Fibroblast of lung (primary cell): Measurements from ENCODE around the gene SERHL2. TPM values are rescaled to one million over a fixed set of nuclear protein-coding genes. Genes with fewer than 3 reads are reported as not detected.
"Not testable (repeated sequence)": the region's sequence is repeated elsewhere in the genome, so short reads cannot be mapped to it uniquely, and the experiment has no call there.

Source experiments
- DNase-seq, 2 donors: peaks; one replicate each; pipeline versions ENCODE4 v3.0.0 to v3.0.0-alpha.2; 2010; ENCODE audit warnings: low read depth in 2 of 2
- H2AFZ ChIP-seq: 2 replicates; pipeline ENCODE4 v1.5.1; 2012; ENCODE audit warnings: low read length, control low read depth, inconsistent platforms
- H3K27ac ChIP-seq: 2 replicates; pipeline ENCODE4 v1.5.1; 2011; ENCODE audit warnings: low read length, control low read depth; ENCODE audit not compliant: insufficient read depth
- H3K27me3 ChIP-seq: 2 replicates; pipeline ENCODE4 v1.5.1; 2011; ENCODE audit warnings: mild to moderate bottlenecking, low read length; ENCODE audit not compliant: control insufficient read depth, insufficient read depth
- H3K36me3 ChIP-seq: 2 replicates; pipeline ENCODE4 v1.5.1; 2011; ENCODE audit warnings: low read length; ENCODE audit not compliant: control insufficient read depth, insufficient read depth
- H3K4me1 ChIP-seq: 2 replicates; pipeline ENCODE4 v1.5.1; 2011; ENCODE audit warnings: low read length; ENCODE audit not compliant: control insufficient read depth, insufficient read depth; ENCODE audit errors: extremely low read depth
- H3K4me2 ChIP-seq: 2 replicates; pipeline ENCODE4 v1.5.1; 2011; ENCODE audit warnings: low read length, control low read depth; ENCODE audit not compliant: insufficient read depth; ENCODE audit errors: extremely low read depth
- H3K4me3 ChIP-seq, 4 experiments: fragments of 200-600 bp in 1 of 4; sonication (generic) in 1 of 4; replicated peaks in 1 of 4; 2 replicates each; pipeline ENCODE4 v1.5.1; 2011 to 2016; ENCODE audit warnings: low read length in 4 of 4, low read depth in 3 of 4, mild to moderate bottlenecking in 3 of 4, control low read depth in 2 of 4, inconsistent platforms in 1 of 4, mixed read lengths in 1 of 4; ENCODE audit not compliant: insufficient read depth in 1 of 4; ENCODE audit errors: control extremely low read depth in 1 of 4
- H3K79me2 ChIP-seq: 2 replicates; pipeline ENCODE4 v1.5.1; 2012; ENCODE audit warnings: mild to moderate bottlenecking, low read length, inconsistent platforms; ENCODE audit not compliant: control insufficient read depth, insufficient read depth
- H3K9ac ChIP-seq: 2 replicates; pipeline ENCODE4 v1.5.1; 2011; ENCODE audit warnings: mild to moderate bottlenecking, low read length, control low read depth; ENCODE audit not compliant: insufficient read depth
- H3K9me3 ChIP-seq: 2 replicates; pipeline ENCODE4 v1.5.1; 2012; ENCODE audit warnings: low read depth, low read length; ENCODE audit not compliant: control insufficient read depth, insufficient read depth
- H4K20me1 ChIP-seq: 2 replicates; pipeline ENCODE4 v1.5.1; 2011; ENCODE audit warnings: low read length; ENCODE audit not compliant: control insufficient read depth, insufficient read depth; ENCODE audit errors: extremely low read depth
- EZH2 ChIP-seq: IDR thresholded peaks from 2 replicates; pipeline ENCODE4 v1.5.1; 2012; ENCODE audit warnings: low read length, control low read depth, mild to moderate bottlenecking; ENCODE audit errors: missing control alignments
- polyA plus RNA-seq, 2 donors: library from polyadenylated mRNA; depleted of rRNA in 1 of 2; stranded (reverse) in 1 of 2; unstranded in 1 of 2; fragments of >200 nt; gene quantifications; 2 replicates each; pipeline ENCODE4 v1.2.1, GENCODE V29; 2011 to 2012; ENCODE audit warnings: missing spikeins in 1 of 2
- total RNA-seq: library from RNA; depleted of rRNA; stranded (reverse); fragments of >200 nt; gene quantifications from 2 replicates; pipeline ENCODE4 v1.2.1, GENCODE V29; 2014
- TF ChIP-seq, protein P1 (sequence below), 2 donors: IDR thresholded peaks in 1 of 2; conservative IDR thresholded peaks in 1 of 2; 1 replicate in 1 of 2; 2 replicates in 1 of 2; pipeline ENCODE4 v1.5.1; 2011 to 2012; ENCODE audit warnings: low read length in 2 of 2, control low read depth in 1 of 2, inconsistent platforms in 1 of 2, low read depth in 1 of 2, mild to moderate bottlenecking in 1 of 2

Gene SERHL2
- total and polyA plus RNA-seq, 2 donors (not counting 1 experiment from before 2014, with no cell fraction given), result 4.6 to 5.5 TPM

DNA sequence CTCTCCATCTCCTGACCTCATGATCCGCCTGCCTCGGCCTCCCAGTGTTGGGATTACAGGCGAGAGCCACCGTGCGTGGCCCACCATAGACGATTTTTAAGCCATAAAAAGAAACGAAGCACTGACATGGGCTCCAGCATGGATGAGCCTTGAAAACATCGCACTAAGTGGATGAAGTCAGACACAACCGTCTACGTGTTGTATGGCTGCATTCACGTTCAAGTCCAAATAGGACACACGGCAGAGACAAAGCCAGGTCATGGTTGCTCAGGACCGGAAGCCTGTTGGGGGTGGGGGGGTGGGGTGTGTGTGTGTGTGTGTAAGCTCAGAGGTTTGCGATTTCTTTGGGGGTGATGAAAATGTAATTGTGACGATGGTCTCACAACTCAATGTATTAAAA, 44.2 kb upstream of the SERHL2 start:
- TF ChIP-seq, protein P1, sequence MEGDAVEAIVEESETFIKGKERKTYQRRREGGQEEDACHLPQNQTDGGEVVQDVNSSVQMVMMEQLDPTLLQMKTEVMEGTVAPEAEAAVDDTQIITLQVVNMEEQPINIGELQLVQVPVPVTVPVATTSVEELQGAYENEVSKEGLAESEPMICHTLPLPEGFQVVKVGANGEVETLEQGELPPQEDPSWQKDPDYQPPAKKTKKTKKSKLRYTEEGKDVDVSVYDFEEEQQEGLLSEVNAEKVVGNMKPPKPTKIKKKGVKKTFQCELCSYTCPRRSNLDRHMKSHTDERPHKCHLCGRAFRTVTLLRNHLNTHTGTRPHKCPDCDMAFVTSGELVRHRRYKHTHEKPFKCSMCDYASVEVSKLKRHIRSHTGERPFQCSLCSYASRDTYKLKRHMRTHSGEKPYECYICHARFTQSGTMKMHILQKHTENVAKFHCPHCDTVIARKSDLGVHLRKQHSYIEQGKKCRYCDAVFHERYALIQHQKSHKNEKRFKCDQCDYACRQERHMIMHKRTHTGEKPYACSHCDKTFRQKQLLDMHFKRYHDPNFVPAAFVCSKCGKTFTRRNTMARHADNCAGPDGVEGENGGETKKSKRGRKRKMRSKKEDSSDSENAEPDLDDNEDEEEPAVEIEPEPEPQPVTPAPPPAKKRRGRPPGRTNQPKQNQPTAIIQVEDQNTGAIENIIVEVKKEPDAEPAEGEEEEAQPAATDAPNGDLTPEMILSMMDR (conservative IDR thresholded peaks at IDR 0.05 in 1 of 2, IDR thresholded peaks at IDR 0.05 in 1 of 2; ENCODE audit: low read depth in 1 of 2, low read length in 2 of 2), result no peak
- no peak for TF ChIP-seq EZH2
- no peak overlapping the region for H3K9ac ChIP-seq
- no peak for DNase-seq
- H3K27ac ChIP-seq, result no peak overlapping the region
- no peak overlapping the region for H3K4me3 ChIP-seq
- H3K79me2 ChIP-seq, result no peaks in the 10 kb centered on the region
- H3K4me2 ChIP-seq, result no peak overlapping the region
- no peaks in the 10 kb centered on the region for H3K4me1 ChIP-seq
- H3K36me3 ChIP-seq, result peaks cover 9% of the 10 kb centered on the region
- no peaks in the 10 kb centered on the region for H3K27me3 ChIP-seq
- H2AFZ ChIP-seq, result no peak overlapping the region
- H4K20me1 ChIP-seq, result no peaks in the 10 kb centered on the region
- H3K9me3 ChIP-seq, result no peaks in the 10 kb centered on the region

DNA sequence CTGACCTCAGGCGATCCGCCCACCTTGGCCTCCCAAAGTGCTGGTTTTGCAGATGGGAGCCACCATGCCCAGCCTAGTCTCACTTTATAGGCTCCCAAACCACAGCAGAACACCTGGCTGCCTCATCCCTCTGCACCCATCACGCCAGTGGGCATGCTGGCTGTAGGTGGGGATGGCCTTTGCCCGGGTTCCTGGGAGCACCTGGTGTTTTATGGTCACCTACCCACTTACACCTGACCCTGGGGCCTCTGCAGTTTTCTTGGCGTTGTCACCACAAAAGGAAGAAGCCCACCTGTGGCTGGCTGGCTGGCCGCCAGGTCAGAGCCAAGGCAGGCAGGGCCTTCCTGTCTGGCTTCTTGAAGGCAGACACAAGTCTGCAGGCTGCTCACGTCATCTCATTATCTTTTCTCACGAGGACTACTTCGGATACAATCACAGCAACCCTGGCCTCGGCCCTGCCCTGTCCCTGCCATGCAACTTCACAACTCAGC, 42.3 kb upstream of the SERHL2 start:
- TF ChIP-seq, protein P1 (conservative IDR thresholded peaks at IDR 0.05 in 1 of 2, IDR thresholded peaks at IDR 0.05 in 1 of 2; ENCODE audit: low read depth in 1 of 2, low read length in 2 of 2), result no peak
- no peak for TF ChIP-seq EZH2
- Histone ChIP-seq H3K9me3 (no peaks in the 10 kb centered on the region), H2AFZ (no peak overlapping the region), H3K4me2 (no peak overlapping the region), H4K20me1 (no peaks in the 10 kb centered on the region), H3K4me3 (no peak overlapping the region), H3K79me2 (peaks cover 2% of the 10 kb centered on the region), H3K4me1 (no peaks in the 10 kb centered on the region), H3K9ac (no peak overlapping the region), H3K36me3 (peaks cover 11% of the 10 kb centered on the region), H3K27me3 (no peaks in the 10 kb centered on the region), H3K27ac (no peak overlapping the region)
- no peak for DNase-seq

DNA sequence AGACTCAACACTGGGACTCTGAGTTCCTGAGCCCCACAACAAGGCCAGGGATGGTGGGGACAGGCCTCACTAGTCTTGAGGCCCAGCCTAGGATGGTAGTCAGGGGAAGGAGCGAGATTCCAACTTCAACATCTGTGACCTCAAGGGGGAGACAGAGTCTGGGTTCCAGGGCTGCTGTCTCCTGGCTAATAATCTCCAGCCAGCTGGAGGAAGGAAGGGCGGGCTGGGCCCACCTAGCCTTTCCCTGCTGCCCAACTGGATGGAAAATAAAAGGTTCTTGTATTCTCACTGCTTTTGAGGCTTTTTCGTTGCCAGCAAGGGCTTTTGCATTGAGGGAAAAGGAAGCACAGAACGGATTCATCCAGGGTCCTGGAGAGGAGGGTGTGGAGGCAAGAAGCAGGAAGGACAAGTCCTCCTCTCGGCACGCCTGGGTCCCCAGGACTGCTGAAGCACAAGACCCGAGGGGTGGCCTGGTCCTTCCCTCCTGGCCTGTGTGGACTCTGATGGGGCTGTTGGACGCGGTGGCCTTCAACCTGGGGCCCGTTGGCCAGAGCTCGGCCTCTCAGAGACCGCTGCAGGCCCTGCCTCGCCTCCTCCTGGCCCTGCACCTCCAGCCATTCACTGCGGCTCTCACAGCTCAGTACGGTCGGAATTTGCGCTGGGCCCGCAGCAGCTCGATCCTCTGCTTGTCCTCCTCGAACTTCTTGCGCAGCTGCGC, 41.3 kb upstream of the SERHL2 start:
- H3K9ac ChIP-seq, H3K4me1 ChIP-seq, H3K27ac ChIP-seq, H2AFZ ChIP-seq, H3K9me3 ChIP-seq, H4K20me1 ChIP-seq, H3K27me3 ChIP-seq, H3K4me3 ChIP-seq, H3K4me2 ChIP-seq, H3K79me2 ChIP-seq: not testable (repeated sequence)
- peaks cover 11% of the 10 kb centered on the region for H3K36me3 ChIP-seq
- peak in 1 of 2 donors; percentile 56 for DNase-seq
- TF ChIP-seq, protein P1 (conservative IDR thresholded peaks at IDR 0.05 in 1 of 2, IDR thresholded peaks at IDR 0.05 in 1 of 2; ENCODE audit: low read depth in 1 of 2, low read length in 2 of 2), result peak; percentile 20 to 29

DNA sequence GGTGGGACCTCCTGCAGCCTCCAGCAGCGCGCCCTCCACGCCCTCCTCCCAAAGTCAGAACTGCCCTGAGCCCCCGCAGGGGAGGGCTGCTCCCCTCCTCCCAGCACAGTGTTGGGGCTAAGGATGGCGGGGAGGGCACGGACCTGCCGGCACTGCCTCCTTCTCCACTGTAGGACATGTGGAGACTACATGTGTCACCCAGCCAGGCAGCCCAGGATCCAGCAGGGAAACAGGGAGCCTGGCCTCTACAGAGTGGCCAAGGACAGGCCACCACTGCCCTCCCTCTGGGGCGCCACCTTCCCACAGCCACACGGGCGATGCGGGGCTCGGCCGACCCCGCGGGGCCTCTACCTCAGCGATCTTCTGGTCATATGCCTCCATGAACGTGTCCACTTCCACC, 39.4 kb upstream of the SERHL2 start:
- H3K79me2 ChIP-seq, result peaks cover 16% of the 10 kb centered on the region

More for the DNA sequence above, 39.4 kb upstream of the SERHL2 start:
- not testable (repeated sequence) for DNase-seq, H3K9me3 ChIP-seq, H3K27ac ChIP-seq, H3K4me1 ChIP-seq, H3K9ac ChIP-seq, H3K4me2 ChIP-seq, H3K4me3 ChIP-seq, H3K27me3 ChIP-seq, H2AFZ ChIP-seq, H4K20me1 ChIP-seq
- H3K36me3 ChIP-seq, result peaks cover 13% of the 10 kb centered on the region
